ENCODE data around the gene HCLS1.
"Not testable (repeated sequence)": the region's sequence is repeated elsewhere in the genome, so short reads cannot be mapped to it uniquely, and the experiment has no call there.

The HCLS1 gene

DNA sequence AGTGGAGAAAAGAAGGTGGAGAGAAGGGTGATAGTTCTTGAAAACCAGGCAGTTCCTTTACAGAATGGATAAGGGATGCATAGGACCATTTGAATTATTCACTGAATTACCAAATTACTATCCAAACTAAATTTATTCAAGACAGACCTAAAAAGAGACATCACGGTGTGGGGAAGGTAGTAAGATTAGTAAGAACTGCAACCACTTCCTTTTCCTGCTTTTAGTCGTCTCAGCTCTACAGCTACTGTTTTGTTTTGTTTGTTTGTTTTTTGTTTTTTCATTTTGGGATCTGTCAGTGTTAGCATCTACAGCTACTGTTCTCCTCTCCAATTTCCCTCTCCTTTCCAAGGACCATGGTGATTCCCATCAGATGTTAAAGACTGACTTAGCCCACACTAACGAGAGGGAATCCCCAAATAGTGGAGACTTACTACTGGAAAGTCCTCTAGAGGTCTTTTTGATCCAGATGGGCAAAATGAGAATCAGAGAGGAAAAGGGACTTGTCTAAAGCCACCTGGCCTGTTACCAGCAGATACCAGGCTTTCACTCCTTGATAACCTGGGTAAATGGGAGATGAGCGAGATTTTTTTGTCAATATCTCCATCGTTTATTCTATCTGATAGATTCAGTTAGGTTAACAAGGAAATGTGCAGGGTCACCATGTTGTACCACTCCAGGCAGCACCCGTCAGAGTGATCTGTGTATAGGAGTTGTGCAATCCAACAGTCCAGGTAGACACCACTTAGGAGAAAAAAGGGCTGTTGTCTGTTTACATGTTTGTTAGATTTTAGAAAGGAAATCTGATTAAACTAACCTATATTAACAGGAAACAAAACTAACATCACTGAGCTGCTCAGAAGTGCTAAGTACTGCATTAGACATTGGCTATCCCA is 6.0 kb downstream of the HCLS1 start:
- DNase-seq, result no peak

DNA sequence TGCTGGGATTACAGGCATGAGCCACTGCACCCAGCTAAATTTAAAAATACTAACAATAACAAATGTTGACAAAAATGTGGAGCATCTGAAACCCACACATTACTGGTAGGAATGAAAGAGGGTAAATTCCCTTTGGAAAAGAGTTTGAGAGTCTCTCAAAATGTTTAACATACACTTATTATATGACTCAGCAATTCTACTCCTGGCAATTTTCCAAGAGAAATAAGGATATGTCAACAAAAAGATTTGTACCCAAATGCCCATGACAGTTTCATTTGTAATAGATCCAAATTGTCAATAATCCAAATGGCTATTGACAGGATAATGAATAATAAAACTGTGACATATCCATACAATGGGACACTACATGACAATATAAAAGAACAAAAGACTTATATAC is 9.0 kb downstream of the HCLS1 start:
- peak; percentile 10 to 50 for DNase-seq

DNA sequence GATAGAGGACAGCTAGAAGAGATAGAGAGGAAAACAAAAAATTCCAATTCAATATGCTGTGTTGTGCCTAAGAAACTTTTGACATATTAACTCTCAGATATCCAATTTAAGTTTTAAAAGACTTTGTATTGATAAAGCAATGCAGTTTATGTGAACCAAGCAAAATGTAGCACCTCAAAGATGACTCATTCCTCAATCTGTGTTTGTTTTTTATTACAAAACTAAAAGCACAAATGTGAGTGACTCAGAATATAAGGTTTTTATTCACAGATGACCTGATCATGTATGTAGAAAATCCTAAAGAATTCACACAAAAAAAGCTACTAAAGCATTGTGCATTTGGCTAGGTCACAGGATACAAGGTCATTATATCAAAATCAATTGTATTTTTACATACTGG is 11.1 kb downstream of the HCLS1 start:
- no peak for DNase-seq

DNA sequence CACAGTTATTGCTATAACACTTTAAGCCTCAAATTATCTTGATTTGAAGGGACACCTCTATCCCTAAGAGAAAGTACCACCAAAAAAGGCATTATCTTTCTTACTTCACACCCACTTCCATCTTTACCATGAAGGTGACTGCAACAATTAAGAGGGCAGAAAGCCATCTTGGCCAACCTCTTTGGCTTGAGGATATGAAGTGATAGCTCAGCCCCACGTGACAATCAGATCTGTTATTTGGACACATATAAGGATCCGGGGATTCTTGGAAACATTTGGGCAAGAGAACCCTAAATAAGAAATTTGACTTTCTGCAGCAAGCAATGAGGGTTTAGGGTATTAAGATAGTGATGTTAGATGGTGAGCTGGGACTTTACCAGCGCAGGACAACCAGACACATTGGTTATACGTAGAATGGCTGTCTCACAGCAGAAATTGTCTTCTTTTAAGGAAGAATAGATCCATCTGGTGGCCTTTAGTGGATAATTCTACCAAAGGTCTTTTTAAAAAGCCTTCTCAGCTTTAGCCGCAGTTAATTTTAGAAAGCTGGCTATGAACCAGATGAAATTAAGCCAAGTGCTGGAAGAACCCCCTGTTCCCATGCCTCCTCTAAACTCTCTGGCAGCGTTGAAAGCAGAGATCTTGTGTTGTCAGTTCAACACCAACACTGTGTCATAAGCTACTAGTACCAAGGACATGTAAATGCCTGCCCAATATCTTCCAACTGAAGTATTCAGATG is 12.3 kb downstream of the HCLS1 start:
- DNase-seq, result no peak

DNA sequence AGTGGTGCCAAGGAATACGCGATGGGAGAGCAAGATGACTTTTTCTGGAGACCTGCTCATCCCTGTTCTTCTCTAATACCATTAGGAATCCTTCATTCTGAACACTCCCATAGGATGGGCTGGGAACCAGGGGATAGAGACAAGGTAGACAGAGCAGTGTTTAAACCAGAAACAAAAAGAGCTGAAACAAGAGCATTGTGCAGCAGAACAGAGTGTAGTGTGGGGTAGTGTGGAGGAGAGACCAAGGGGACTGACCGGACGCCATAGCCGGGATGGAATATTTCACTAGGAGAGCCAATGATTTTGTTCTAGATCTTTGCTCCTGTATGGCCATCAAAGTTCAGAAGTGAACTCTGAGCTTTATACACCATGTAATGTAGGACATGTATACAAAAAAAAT is 15.6 kb downstream of the HCLS1 start:
- no peak for DNase-seq

DNA sequence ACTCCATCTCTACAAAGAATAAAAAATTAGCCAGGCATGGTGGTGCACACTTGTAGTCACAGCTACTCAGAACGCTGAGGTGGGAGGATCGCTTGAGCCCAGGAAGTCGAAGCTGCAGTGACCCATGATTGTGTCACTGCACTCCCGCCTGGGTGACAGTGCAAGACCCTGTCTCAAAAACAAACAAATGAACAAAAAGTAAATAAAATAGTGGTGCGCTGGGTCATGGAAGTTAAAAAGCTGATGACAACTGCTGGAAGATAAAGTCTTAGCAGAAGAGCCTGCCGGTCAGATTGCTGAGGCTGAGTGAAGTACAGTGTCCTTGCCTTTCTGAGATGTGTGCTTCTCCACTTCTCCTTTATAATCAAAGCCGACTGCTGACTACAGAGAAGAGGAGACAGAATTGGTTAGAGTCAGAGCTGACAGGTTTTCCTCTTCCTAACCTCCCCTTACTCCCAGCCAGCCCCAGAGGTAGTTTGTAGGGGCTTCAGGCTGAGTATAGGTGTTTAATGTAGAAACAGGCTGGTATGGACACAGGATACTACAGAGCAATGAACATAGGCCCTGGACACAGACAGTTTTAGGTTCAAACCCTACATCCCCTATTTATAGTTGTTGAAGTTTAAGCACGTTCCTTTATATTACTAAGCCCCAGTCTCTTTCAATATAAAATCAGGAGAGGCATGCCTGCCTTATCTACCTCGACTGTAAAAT is 17.9 kb downstream of the HCLS1 start:
- DNase-seq, result no peak

DNA sequence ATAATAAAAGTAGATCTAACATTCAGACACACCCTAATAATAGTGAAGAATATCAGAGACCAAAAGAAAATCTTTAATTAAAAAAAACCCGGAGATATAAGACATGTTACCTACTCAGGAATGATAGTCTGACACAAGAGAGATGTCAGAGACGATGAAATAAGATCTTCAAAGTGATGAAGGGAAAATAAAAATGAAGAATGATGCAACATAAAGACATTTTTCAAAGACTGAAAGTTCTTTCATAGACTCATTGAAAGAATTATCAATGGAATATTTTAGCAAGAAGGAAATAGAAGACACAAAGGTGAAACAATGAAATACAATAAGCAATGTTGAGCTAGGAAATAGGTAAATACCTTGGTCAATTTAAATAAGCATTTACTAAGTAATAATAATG is 19.6 kb downstream of the HCLS1 start:
- no peak for DNase-seq

DNA sequence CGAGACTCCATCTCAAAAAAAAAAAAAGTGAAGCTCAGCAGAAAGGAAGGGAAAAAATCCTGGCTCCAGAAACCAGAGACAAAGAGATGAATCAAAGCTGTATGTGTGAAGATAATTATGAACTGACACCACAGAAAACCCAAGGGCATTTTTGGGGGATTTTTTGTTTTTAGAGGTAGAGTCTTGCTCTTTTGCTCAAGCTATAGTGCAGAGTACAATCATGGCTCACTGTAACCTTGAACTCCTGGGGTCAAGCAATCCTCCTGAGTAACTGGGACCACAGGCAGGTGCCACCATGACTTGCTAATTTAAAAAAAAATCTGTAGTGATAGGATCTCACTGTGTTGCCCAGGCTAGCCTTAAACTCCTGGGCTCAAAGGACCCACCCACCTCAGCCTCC is 22.8 kb downstream of the HCLS1 start:
- no peak for DNase-seq

DNA sequence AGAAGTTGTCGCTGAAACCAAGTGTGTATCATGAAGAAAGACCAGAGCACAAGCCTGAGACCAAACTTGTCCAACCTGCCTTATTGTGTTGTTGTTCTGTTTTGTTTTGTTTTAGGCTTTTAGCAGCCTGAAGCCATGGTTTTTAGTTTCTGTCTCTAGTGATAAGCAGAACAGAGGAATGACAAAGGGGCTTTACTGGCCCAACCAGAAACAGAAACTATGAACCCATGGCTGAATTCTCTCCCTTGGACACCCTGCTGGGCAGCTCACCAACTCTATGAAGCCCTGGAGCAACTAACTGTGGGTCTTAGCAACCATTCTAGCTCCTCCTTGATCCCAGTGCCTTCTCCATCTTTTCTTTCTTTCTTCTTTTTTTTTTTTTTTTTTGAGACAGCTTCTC is 30.3 kb downstream of the HCLS1 start:
- DNase-seq, result no peak

DNA sequence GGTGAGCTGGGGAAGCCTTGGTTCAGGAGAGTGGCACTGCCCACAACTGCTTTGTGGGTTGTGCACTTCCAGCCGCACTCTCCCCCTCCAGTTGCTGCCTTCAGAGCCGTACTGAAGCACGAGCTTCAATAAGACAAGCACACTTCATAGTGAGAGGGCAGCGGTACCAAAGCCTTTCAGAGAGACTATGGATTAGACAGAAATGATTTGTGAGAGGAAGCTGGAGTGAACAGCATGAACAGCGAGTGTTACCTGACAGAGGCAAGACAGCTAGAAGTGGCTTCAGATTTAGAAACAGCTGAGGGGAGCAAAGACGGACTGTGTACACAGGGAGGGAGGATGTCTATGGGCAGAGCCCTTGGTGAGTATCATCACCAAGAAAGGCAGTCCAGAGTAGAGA is 31.1 kb downstream of the HCLS1 start:
- DNase-seq, result no peak

DNA sequence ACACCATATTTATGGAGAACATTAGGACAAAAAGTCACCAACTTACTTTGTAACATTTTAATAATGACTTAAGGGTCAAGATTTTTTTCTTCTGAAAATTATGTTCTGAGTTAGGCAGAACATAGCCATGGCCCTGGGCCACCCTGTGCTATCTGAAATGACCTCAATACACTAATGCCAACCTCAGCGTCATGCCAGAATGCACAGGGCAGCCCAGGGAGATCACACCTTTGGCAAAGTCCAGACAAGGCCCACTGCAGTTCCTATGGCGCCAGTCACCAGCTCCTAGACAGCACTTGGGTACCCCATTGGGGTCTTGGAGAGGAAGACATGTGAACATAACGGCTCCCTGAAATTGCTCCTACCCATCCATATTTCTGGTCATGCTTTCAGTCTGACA is 33.1 kb downstream of the HCLS1 start:
- DNase-seq, result no peak

DNA sequence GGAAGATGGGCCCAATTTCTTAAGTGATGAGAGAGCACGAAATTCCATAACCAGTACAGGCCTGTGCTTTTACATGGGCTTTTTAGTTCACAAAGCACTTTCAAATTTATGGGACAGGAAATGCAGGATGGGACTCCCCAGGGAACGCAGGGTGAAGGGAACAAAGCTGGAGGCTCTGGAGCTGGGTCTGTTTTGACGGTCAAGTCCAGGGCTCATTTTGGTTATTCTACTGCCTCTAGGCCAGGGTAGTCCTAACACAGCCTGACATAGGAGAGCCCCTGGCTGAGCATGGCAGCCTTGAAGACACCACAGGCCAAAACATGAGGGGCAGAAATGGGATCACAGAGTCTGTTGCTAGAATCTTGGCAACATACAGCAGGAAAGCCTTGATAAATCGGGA is 33.5 kb downstream of the HCLS1 start:
- DNase-seq, result no peak

DNA sequence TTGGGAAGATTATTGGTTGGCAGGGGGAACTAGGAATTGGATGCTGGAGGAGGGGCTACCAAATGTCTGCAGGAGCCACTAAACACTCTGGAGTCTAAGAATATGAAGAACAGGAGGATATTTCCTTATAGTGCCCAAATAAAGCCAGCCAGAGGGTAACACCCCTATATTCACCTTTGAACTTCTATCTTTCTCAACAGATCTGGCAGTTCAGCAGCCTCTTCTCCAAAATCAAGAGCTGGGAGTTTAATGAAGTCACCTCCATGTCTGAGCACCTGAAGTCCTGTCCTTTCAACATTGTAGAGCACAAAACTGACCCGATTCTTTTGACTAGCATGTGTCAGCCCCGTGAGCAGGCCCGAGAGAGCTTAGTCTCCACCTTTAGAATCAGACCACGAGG is 34.2 kb downstream of the HCLS1 start:
- no peak for DNase-seq

DNA sequence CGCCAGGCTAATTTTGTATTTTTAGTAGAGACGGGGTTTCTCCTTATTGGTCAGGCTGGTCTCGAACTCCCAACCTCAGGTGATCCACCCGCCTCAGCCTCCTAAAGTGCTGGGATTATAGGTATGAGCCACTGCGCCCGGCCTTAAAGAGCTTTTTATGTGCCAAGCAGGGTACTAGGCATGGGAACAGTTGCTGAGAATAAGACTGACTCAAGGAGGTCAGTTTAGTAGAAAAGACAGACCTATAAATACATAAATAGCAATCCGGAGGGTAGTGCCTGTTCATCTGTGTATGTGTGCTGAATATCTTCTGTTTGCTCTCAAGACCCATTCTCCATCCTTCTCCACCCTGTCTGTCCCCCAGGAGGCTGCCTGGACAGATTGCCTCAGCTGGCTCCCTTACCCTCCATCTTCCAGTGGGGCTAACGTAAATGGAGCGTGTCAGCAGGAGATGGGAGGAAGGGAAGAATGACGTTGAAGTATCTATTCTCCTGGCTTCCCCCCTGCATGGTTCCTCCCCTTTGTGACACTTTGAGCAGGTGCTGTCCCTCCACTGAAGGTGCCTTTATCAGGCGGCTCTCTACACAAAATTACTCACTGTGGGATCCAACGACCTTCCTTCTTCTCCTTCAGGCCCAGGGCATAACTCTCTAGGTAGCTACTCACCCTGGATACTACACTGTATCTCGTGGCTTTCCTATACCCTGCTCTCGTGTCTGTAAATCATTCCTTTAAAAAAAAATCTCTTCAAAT is 36.4 kb downstream of the HCLS1 start:
- no peak for DNase-seq

DNA sequence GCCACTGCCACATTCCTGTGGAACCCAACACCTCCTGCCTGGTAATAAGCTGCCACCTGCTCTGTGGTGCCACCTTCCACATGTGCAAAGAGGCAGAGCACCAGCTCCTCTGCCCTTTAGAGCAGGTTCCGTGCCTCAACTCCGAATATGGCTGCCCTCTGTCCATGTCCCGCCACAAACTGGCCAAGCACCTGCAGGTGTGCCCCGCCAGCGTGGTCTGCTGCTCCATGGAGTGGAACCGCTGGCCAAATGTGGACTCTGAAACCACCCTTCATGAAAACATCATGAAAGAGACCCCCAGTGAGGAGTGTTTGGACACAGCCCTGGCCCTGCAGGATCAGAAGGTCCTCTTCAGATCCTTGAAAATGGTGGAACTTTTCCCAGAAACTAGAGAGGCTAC is 39.2 kb downstream of the HCLS1 start:
- no peak for DNase-seq

DNA sequence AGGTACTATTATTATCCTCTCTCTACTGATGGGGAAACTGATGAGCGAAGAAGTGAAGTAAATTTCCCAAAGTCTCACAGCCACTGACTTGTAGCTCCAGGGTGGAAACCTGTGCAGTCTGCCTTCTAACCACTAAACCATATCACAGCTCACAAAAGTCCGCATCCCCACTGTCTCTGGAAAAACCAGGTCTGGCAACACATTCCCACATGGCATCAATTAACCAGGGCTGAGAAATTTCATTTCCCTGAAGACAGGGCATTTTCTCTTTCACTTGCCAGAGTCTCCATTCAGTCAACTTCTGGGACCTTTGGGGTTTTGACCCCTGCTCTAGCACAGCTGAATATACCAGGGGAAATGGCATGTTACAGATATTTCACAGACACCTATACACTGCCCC is 41.0 kb downstream of the HCLS1 start:
- no peak for DNase-seq

DNA sequence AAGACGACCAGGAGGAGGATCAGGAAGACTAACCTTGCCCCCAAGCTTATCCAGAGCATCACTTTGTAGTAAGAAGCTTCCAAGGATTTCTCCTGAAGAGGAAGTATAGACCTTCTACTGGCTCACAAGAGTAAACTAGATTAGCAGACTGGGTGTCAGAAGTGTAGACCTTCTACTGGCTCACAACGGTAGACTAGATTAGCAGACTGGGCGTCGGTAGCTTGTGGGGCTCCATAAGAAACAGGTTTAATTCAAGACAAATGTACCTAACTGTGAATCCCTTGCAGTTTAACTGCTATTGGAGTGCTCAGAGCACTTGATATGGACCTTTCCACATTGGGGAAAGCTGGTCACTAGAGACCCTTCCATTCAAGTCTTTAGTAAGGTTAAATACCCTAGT is 54.6 kb downstream of the HCLS1 start:
- no peak for DNase-seq

DNA sequence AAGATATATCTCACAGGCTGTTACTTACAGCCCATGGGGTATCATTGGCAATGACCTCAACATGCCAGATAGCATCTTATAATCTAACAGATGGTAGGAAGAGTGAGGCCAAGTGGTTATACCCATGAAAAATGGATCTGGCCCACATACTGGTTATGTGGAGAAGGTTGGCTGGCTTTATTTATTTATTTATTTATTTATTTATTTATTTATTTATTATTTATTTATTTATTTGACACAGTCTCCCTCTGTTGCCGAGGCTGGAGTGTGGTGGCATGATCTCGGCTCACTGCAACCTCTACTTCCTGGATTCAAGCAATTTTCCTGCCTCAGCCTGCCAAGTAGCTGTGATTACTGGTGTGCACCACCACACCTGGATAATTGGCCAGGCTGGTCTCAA is 55.9 kb downstream of the HCLS1 start:
- DNase-seq, result no peak

DNA sequence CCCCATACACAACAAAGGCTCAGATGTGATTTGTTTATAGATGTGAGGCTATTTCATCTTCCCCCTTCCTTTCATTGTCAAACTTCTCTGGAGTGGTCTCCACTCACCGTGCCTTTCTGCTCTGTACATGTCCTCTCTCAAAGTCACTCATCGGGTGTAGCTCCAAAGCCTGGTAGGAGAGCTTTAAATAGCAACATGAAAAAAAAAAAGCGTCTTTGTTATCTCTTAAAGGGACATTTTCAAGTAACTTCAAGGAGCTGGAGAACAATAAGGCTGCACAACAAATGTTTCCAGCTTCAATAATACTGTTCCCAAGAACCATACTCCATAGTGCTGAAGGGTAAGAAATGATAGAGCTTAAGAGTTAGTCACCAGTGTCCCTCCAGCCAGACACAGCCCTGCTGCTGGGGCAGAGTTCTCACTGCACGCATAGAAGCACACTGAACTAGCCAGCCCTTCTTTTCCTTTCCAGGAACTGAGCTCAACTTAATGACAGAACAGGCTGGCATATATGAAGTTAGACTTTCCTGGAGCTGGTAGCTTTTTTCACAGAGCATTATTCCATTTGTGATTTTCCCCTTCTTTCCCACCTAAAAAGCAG is 59.4 kb downstream of the HCLS1 start:
- no peak for DNase-seq

DNA sequence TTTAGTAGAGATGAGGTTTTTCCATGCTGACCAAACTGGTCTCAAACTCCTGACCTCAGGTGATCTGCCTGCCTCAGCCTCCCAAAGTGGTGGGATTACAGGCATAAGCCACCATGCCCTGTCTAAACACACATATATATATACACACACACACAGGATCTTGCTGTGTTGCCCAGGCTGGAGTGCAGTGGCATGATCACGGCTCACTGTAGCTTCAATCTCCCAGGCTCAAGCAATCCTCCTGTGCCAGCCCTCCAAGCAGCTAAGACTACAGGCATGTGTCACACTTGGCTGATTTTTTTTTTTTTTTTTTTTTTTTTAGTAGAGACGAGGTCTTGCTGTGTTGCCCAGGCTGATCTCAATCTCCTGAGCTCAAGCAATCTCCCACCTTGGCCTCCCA is 60.8 kb downstream of the HCLS1 start:
- DNase-seq, result not testable (repeated sequence)

DNA sequence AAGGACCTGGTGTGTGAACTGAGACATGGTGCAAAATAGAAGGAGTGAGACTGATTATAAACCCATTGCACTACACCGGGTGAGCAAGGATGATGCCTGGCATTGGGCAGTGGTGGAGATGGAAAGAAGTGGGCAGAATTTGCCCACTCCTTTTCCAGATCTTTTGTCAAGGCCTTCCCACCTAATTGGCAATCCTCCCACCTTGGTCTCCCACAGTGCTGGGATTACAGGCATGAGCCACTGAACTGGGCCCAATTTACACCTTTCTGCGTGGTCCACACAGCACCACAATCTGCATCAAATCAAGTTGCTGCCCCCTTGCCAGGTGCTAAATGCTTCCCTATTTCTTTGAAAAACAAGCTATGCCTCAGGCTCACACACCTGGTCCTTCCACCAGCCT is 62.1 kb downstream of the HCLS1 start:
- no peak for DNase-seq

DNA sequence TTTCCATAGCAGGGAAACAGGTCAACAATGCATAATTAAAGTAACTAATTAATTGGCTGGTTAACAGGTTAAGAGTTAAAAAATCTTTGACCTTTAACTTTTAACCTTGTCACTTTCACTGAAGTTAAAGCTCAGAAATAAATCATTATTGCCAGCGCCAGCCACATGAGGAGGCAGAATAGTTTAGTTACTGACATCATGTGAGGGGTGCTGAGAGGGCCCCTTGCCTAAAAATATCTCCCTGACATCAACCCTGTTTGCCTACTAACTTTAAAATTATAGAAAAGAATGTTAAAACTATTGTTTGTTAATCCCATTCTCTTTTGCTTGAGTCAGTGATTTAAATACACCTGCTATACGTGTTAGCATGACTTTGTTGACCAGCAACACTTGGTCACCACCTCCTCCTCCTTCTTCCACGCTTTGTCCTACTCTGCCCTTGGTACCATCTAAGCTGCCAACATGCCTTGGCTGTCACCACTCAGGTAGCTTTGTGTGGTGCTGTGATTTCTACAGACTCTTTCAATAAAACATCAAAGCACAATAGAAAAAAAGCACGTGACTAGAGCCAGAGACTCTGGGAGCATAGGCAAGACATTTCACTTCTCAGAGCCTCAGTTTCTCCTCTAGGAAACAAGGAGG is 64.8 kb downstream of the HCLS1 start:
- DNase-seq, result no peak

All from NCI-H2081 (cell line).